Midbrain (tissue), 1 donor: ENCODE results near the gene PFKFB2.

Source experiments
- DNase-seq: peaks from one replicate; lab custom pipeline; 2025; lab: John Stamatoyannopoulos, UW

Gene PFKFB2

DNA sequence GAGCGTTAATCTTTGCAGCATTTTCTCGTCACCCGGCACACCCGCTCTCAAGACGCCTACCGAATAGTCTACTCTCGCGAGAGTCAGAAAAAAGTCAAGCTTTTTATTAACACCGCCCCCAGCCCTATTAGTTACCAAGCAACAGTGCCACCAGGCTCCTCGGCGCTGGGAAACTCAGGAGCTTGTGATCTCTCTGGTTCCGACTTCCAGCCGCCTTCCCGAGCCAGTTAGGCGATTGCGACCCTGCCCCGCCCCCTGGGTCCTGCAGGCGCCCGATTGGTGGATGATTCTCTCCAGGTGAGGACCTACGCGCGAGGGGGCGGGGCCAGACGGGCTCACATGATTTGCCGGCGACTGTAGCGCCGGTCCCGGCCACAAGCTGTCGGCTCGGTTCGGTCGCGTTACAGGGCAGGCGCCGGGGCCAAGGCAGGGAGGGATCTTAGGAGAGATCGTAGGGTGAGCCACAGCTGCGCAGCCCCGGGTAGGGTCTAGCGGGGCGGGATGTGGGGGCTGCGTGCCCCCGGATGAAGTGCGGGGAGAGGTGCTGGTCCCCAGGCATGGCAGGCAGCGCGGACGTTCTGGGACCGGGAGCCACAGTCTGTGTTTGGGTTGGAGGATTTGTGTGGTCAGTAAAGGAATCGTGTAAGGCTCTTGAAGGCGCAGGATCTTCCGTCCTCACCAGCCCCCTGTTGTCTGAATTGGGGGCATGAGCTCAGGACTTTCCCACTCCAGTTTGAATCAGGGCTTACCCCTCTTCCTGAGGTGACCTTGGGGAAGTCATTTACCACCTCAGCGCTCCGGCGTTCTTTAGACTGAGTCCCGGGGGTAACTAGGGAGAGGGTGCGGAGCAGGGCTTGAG, at the start of gene PFKFB2:
PFKFB2 (plus strand) TSS at position 365 of the 859 bp plus-strand sequence. CDS start 1,443 bp downstream, outside the sequence.
- peak; percentile 94 for DNase-seq

DNA sequence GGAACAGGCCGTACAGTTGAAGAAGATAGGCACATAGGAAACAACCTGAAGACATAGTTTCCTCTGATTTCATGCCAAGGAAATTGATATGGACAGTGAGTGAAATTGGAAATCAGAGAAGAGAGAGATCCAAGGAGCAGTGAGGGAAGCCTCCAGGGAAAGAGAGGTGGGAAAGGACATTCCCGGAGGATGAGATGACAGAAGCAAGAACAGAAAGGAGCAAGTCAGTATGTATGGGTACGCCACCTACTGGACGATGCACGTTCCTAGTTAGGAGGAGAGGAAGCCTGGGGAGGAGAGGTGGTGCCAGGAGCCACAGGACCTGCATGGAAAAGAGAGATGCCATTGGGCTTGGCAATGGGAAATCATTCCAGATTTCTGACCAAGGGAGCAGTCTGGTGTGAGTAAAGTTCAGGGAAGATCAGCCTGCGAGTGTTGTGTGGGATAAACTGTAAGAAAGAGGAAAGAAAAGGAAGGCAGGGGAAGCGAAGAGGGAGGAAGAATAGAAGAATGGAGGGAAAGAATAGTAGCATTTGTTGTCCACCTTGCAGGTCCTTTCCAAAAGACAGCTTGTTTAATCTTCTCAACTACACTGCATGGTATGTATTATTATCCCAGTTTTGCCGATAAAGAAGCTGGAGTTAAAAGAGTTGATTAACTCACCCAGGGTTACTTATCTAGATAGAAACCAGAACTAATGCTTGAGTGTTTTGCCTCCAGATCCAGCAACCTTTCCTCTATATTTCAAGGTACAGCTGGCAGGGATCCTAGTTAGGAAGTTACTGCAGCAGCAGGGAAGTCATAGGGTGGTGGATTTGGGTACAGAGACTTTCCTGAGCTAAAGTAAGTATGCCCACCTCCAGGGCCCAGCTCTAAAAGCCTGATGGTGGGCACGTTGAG, 47.9 kb upstream of the PFKFB2 start:
- no peak for DNase-seq

DNA sequence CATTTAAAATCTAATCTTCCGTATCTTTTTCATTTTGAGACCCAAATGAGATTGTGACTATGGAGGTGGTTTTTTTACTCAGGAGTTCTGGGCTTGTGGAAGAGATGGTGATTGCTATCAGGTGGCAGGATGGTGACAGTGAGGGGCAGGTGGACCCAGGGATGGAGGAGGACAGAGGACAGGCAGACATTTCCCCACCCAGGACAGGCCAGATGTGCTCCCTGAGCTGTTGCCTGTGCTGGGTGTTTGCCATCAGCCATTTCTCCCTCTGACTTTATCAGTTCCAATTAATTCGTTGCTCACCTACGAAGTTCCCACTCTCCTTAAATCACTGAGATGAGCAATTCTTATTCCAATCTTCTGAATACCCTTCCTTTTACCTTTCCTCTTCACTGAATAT, 47.0 kb upstream of the PFKFB2 start:
- no peak for DNase-seq

DNA sequence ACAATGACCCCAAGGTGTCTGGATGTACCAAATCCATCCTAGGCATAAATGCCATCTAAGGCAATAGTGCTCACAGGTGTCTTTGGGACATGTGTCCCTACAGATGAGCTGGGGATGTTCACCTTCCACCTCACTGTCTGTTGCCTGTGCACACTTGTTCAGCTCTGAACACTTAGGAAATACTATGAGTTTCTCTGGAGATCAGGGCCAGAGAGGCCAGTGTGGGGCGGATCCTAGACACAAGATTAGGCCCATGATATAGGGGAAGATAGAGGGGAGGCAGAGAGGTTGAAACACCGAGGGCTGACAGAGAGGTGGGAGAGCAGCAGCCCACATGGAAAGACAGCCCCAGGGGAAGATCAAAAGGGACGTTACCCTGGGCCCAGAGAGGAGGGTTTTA, 46.2 kb upstream of the PFKFB2 start:
- DNase-seq = no peak

DNA sequence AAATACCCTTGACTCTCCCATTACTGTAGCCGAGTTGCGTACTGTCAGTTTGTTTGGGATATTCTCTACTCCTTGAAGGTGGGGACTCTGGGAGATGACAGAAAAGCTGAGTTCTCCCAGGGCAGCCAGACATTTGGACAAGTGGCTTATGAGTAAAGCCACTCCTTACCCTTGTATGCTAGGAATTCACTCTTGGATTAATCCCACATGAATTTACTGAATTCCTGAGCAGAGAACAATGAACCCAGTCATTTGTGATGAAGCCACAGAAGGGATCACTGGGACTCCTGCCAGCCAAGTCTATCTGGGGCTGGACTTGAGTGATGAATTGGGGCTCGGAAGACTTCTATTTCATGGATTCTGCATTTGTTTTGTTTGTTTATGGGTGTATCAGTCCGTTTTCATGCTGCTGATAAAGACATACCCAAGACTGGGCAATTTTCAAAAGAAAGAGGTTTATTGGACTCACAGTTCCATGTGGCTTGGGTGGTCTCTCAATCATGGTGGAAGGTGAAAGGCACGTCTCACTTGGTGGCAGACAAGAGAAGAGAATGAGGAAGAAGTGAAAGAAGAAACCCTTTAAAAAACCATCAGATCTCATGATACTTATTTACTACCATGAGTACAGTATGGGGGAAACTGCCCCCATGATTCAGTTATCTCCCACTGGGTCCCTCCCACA, 45.6 kb upstream of the PFKFB2 start:
- DNase-seq = no peak

DNA sequence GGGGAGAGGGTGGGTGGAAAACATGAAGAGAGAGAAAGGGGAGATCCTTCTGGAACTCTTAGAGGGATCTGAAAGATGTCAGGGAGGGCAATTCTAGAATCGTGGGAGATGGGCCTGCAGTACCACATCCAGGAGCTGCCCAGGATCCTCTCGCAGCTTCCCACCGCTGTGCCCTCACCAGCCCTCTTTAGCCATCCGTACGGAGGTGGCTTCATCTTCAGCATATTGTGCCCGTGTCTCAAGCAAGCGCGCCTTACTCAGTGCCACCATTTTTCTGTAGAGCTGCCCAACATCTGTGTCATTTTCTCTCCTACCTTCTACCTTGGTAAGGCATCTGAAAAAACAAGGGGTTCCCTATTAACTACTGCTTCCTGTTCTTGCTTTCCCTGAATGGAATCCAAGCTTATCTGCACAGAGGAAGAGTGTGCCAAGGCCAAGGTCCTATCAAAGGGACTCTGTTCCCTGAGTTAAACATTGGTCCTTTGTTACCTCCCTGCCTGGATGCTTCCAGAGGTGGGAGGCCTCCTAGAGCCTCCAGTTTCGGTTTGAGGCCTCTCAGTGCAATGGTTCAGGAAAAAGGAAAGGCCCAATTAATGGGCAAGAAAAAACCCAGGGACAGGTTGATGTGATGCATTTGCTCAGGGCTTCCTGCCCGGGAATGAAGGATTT, 43.8 kb upstream of the PFKFB2 start:
- DNase-seq = no peak

DNA sequence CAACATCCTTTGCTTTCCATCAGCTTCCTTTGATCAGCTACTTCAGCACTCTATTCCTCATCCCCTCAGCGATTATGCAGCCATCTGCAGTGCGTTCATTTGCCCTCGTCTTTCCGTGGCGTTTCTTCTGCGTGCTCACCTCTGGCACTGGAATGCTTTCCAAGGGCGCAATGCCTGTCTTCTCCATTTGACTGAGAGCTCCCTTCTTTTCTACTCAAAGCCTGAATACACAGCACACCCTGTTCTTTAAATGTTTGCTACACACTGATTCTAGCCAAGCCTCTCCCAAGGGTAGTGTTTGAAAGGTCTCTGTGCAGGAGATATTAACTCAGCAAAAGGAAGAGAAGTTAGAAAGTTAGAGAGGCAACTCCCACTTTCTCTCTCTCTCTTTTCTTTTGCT, 43.1 kb upstream of the PFKFB2 start:
- DNase-seq = no peak

DNA sequence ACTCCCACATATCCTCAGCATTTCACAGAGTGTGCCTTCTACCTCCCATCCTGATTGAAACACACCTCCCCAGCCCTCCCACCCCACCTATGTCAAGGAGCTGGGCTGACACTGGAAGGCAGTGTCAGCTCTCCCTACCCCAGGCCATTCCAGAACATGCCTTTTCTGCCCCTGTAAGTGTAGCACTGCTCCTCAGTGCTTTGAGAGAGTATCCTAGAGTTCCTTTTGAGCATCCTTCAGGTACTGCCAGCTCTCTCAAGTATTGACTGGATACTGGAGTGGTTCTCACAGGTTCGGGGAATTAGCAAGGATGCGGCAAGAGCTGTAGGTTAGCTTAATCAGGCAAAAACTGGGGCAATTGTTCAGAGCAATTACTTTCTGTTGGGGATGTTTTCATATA, 42.3 kb upstream of the PFKFB2 start:
- DNase-seq = no peak

DNA sequence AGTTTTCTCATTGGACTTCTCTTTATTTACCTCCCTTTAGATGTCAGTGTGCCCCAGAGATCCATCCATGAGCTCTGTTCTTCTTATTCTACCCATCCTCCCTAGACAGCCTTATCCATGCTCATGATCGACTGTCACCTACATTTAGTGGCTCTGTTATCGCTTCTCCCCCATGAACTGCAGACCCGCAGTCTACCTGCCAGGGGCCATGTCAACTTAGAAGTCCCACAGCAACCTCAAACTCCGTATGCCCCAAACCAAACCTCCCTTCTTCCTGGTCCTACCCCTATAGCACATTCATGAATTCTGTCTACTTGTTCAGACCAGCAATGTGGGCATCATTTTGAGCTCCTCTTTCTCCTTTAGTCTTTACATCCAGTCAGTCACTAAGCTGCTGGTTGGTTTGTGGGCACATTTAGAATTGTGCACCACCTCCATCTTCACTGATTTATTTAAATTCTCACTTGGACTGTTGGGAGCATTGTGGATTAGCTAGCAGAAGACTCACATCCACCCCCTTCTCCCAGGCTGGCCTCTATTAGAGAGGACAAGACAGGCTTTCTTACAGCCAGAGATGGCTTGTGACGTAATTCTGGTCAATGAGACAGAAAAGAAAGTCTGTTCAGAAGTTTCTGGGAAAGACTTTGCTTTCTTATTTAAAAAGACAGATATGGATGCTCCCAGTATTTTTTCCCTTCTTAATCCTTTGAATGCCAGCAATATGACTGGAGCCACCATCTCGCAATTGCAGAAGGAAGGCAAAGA, 39.6 kb upstream of the PFKFB2 start:
- no peak for DNase-seq

DNA sequence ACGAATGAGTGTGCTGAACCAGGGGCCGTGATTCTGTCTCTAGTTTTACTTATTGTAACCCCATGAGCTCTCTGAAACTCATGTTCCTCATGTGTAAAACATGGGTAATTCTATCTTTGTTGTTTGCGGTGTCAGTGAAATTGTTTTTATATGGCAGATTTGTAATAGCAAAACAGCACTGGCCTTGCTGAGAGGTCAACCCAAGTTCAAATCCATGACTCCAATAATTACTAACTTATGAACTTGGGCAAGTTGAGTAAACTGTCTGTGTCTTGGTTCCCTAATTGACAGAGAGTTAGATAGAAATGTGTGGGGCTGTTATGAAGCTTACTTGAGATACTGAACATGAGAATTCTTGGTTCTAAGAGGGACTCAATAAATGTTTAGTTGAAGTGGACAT, 38.3 kb upstream of the PFKFB2 start:
- DNase-seq = no peak

DNA sequence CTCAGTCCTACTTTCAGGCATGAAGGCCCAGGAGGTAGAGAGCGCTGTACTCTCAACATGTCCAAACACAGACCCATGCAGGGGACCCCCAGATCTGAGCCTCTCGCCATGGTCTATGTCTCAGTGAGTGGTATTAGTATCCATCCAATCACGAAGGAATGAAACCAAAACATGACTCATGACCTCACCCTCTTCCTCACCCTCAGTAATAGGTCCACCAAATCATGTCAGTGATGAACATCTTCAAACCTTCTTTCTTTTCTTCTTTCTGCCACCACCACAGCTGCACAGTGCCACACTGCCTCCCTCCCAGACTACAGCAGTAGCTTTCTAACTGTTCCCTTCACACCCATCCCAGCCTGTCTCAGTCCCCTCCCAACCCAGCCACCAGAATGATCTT, 37.3 kb upstream of the PFKFB2 start:
- no peak for DNase-seq

DNA sequence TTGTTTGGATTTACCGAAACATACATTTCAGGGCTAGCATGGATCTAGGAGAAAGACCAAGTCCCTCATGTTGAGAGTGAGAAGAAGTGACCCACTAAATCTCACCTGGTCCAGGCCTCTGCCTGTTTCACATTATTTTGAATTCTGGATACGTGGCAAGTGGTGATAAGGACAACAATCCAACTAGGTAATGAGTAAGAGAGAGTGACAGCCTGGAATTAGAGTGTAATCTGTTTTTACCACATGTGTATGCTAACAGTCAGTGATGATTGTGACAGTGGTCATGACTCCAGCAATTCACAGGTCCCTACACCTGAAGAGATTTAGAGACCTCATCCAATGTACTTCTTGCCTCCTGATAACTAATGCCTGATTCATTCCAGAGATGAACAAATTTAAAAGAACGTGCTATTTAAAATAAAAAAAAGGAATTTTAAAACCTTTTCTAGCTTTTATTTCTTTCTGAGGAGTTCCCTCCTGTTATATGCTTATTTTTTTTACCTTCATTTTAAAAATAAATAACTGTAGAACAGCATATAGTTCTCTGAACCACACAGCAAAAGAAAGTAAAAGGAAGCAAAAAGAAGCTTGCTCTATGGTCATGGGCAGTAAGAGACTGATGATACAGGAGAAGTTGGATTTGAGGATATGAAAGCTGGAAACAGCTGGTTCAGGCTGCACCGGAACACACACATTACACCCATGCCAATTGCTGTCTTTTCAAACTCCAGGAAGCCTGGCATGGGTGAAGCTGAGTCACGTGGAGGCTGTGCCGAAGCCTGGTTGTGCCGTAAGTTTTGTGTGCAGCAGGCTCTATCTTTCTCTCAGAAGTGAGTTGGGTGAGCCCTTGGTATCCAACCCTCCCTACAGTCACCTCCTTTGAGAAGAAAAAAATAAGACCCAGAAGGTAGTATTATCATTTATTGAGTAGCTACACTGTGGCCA, 35.2 kb upstream of the PFKFB2 start:
- DNase-seq = no peak

DNA sequence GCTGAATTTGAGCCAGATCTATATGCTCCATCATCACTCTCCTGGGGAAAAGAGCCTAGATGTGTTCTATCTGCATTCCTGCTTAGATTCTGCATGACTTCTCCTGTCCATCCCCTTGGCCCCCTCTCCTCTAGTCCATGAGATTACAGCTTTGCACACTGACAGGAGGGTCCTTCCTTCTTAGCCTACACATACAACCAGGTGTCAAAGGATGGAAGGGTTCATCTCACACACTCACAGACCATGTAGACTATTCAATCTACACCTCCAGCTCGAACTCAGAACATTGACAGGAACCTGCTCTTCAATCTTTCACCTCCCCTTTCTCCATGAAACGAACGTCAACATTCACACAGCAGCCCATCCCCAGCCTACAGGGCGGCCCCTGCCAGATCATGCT, 34.4 kb upstream of the PFKFB2 start:
- no peak for DNase-seq

DNA sequence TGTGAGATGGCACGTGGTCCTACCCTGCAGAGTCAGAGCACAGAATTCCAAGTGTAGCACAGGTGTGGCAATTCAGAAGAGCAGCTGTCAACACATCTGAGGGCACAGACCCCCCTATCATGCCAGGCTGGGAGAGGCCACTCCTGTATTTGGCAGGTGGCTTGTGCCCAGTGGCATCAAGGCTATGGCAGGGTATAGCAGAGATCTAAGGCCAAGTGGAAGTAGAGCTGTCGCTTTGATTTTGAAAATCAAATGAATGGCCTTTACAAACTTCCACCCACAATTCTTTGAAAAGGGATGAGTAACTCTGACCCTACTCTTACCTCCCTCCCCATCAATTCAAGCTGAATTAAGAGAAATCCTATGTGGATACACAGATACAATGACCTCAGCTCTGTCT, 33.9 kb upstream of the PFKFB2 start:
- no peak for DNase-seq

DNA sequence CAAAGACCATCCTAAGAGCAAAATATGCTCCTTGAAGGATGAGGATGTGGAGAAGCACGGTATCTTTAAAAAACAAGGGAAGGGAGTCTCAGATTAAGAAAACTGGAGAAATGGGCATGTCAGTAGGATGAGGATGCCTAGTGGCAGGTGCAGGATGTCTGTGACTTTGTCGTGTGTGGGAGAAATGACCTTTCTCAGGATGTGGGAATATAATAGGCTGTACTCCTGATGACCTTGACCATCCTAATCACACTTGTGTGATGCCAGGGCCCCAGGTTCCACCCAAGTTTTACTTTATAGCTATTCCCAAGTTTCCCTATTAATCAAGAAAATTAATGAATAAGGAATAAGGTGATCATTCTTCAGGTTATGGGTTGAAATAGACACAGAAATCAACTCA, 33.4 kb upstream of the PFKFB2 start:
- no peak for DNase-seq

DNA sequence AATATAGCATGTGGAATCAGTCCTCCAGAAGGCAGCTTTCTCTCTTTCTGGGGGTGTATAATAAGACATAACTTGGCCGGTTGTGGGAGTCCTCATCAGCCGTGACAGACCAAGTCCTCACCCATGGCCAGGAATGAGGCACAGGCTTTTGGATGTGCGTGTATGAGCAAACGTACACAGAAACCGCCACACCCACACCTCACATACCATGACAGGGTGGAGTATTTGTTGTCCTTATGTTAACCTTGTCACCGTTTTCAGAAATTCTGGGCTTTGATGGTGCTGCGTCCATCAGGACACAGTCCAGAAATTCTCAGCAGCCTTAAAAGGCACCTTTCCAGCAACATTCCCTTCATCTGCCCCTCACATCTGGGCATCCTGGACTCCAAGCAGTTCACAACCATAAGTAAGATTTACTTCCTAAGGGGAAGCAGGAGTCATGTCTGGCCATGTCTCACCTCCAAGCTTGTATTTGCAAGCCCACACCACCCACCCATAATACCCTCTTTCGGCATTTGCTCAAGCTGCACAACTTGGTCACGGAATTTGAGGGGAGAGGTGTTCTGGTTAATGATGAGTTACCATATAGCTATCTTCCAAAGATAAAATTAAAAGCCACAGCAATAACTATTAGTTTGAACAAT, 32.9 kb upstream of the PFKFB2 start:
- DNase-seq = no peak

DNA sequence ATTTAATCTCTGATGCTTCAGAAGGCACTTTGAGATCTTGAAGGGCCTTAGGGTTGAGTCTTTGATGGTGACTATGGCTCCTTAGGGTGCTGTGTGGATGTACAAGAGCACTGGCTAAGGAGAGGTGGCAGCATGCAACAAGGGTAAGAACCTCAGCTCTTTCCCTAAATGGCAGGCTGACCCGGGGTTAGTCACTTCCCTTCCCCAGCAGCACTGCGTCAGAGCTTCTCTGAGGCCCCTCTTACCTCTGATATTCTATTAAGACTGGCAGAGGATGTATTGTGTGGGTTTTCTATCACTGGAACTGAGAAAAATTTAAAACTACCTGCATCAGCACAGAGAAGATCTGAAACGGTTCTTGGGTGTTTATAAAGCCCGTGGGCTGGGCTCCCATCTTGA, 32.4 kb upstream of the PFKFB2 start:
- no peak for DNase-seq

DNA sequence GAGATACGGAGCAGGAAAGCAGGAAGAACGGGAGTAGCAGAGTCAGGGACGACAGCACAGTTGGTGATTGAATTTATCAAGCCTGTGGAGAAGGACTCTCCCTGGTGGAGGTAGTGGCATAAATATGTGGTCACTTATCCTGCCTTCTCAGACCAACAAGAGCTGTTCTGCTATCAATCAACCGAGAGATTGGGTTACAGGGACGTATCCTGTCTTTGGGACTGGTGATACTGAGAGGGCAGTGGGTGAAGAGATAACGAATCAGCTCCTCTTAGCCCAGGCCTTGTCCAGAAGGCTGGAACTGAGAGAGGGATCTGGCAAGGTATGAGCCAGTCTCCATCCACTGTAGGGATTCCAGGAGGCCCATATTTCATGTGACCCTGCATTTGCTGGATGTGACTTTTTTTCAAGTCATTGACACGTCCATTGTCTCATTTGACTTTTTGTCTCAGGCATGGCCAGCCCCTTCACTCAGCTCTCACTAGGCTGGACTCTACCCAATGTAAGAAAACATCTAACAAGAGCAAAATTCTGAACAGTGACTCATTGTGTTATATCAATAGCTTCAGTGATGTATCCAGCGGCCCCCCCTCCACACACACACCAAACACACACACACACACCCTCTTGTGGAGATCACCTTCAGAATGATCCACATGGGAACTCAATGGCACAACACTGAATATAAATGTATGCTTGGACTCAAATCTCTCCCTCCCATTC, 31.8 kb upstream of the PFKFB2 start:
- peak; percentile 22 for DNase-seq
